Measurements from ENCODE around the gene PIAS3.
A peak's percentile ranks its signal among the peaks of the same experiment; 100 is the strongest.
"Not testable (repeated sequence)": the region's sequence is repeated elsewhere in the genome, so short reads cannot be mapped to it uniquely, and the experiment has no call there.

PIAS3 gene

DNA sequence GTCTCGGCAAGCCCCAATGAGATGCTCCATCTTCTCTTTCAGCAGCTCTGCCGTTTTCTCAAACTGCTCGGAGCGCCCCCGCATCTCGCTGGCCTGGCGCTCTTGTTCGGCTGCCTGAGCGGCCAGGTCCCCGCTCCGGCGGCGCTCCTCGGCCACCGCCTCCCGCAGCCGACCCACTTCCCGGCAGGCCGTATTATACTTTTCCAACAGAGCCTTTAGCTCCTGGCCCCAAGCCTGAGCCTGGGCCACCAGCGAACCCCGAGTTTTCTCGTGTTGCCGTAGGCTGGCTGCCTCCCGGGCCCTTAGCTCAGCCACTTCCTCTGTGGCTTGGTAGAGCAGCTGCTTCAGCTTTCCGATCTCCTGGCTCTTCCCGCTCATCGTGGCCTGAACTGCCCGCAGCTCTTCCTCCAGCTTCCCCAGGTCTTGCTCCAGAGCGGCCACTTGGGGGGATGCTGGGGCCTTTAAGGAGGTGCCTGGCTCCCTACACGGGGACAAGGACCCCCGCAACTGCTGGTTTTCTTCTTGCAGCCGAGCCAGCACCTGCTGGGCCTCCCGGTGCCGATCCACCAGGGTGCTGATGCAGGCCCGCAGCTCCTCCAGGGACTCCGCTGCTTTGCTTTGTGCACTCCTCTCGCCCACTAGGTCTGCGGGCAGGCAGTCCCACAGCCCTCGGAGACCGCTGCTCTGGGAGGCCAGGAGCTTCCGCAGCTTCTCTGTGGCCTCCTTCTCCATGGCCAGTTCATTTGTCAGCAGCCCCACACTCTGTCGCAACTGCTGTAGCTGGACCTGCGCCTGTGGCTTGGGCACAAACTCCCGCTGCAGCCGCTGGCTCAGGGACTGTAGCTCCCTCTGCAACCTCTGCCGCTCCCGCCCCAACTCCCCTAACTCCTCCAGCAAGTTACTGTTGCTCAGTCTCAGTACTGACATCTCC, 13.4 kb upstream of the PIAS3 start:
- no peak for DNase-seq

DNA sequence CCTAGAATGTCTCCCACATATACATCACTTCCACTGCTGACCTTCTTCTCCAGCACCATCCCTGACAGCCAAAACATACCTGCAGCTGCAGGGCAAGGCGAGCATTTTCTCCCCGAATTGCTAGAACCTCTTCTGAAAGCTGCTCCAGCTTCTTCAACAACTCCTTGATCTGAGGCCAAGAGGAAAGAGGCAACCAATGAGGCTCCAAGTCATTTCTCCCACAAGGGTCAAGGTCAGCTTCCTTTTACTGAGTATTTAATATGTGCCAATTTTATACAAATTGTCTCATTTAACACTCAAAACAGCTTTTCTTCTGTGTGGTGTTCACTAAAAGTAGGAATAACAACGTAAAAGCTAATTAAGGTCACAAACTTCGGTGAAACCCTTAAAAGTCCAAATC, 9.4 kb upstream of the PIAS3 start:
- no peak for DNase-seq

DNA sequence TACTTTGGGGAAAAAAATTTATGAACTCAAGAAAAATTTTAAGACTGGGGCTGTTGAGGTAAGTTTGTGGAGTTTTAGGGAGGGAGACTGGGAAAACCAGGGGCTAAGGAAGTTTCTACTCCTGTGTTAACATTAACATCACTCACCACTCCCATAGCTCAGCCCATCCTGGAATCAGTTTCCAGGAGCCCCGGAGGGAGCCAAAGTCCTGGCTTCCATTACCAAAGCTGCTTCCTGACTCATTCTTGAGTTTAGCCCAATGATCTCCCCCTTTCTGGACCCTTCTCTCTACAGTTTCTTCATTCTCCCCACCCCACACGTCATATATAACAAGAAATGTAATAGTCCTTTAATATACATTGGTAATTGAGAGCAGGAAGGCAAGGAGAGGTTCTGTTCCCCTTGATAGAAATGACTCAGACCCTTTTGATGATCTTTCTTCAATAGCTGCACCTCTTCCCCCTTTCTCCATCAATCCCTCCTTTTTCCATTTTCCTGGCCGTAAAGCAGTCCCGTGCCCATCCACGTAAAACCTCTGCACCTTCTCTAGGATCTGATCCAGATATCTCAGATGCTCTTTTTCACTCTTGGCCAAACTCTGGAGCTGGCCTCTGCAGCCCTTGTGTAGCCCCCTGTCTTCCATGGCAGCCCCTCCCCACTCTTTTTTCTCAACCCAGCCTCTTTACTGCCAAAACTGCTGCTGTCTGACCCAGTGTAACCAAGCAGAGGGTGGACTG, 4.6 kb upstream of the PIAS3 start:
- no peak for DNase-seq

DNA sequence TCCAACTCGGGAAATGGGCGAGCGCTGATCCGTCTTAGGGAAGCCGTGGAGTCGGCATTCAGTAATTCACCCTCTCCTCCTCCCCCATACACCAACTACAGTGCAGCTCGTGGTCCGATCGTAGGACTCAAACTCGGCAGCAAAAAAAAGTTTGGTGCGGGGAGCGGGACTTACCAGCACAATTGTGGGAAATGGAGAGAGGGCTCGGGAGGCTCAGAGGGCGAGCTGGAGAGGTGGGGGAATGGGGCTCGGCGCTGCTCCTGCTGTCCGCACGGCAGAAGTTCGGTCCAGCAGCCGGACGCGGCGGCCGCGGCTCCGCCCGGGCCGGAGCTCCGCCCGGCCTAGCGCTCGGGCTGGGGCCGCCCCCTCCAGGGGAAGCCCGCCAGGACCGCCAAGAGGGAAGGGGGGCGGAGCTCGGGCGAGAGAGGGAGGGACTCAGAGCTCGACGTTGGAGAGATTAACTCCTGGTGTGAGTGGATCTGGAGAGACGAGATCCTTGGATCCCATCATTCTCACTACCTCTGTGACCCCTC, 676 bp upstream of the PIAS3 start:
- peak; percentile 15 for DNase-seq

DNA sequence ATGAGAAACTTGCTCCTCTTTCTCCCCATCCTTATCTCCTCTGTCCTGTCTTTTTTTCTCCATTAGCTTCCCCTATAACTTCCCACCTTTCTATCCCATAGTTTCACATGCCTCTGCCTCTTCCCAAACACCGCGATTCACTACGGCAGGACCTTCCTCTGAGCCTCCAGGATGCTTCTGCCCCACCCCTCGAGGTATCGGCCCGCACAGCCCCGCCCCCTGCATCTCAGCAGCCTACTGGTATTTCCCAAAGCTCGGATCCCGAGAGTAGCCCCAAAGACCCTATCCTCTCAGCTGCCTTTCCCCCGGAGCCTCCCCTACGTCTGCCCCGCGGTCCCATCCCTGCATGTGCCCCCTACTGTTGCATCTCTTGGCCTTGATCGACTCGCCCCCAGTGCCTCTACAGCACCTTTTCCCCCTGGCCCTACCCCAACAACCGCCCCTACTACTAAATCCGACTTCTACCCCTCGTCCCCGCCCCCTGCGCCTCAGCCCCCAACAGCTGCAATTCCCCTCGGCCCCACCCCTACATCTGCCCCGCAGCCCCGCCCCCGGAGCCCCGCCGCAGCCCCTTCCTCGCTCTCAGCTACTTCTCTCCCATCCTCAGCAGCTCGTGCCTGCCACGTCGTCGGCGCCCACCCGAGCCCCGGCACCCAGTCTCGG, 512 bp downstream of the PIAS3 start:
- no peak for DNase-seq

DNA sequence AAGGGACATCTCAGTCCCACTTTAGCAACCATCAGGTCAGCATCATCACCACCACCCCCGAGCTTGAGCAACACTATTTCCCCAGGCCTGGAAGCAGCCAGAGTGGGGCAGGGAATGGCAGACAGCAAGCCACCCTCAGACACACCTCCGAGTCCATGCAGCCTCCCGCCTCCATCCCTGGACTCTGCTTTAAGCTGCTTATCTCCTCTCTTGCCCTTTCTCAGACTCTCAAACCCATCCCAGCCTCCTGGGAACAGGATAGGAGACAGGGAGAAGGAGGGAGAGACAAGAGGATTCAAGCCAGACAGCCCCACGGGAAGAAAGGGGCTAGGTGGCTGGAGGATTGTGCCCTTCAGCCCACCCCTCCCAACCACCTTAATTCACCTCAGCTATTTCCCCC, 1.7 kb downstream of the PIAS3 start:
- DNase-seq = no peak

DNA sequence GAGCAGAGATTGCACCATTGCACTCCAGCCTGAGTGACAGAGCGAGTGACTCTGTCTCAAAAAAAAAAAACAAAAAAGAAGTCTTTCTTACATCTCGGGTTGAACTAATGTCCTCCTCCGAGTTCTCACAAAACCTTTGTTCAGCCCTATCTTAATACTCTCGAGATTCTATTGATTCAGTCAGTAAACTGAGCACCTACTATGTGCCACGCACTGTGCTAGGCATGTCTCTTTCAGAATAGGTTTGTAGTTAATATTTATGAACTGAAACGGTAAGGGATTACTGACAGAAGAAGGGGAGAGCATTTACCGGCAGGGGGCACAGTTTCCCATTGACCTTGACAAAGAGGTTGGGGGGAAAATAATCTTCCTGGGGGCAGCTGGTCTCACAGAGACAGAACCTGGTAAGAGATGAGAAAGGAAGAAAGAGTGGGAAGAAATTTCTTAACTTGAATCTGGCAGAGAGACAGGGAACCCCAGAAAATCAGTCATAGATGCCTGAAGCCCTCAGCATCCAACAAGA, 3.4 kb downstream of the PIAS3 start:
- DNase-seq = no peak

DNA sequence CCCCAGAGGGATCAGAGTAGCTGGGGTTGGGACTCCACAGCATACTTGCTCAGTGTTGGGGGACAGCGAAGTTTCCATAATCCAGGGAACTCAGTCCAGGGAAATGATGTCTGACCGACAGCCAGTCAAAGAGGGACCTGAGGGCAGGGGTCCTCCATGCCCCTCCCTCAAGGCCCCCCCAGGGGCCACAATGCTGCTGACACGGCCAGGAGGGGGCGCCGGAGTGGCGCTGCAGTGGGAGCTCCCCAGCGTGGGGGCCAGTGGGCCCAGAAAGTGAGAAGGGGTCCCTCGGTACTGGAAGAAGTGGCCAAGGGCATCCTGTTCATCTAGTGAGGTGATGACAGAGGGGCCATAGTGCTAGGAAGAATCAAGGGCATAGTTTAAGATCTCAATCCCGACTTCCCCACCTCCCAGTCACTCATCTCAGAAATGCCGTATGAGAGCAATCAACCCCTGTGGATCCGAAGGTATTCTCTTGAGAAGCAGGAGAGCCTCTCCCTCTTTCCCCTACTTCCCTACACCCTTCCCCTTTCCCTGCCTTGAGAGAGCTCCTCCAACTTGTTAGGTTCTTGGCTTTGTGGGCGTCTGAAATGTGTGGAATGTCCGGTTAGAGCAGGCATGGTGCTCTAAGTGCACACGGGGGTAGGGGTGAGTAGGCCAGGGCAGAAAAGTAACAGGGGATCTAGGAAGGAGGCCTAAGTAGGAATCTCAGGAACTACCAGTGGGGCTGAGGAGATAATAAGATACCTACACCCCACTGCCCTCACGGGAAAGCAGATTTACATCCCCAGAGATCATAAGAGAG, 9.3 kb downstream of the PIAS3 start:
- no peak for DNase-seq

DNA sequence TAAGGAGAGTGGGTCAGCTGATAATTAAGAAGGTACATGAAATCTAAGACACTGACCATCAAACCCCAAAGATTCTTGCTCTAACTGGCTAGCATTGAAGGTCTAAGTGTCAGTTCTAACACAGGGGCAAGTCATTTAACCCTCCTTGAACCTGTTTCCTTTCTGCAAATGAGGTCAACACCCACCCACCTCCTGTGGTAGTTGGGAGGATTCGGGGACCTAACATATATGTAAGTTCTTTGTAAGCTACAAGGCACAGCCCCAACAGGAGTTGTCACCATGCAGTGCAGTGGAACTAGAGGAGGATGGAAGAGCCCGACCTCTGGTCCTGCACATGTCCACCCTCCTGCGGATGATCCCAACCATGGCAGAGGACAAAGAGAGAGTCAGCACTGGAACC, 11.1 kb downstream of the PIAS3 start:
- no peak for DNase-seq

DNA sequence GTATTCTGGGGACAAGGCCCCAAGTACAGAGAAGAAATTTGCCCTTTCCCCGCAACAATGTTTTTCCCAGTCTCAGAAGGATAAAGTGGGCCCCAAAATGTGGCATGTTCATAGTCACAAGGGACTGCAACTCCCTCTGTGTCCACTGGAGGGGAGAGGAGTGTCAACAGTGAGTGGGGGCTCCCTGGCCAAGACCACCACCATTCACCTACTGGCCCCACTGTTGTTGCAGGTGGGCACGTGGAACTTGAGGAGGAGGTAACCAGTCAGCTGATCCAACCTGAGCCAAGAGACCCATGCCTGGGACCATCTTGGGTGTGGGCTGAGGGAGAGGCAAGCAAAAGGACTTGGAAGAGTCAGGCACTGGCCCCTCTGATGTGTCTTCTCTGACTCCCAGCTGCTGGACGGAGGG, 12.7 kb downstream of the PIAS3 start:
- no peak for DNase-seq

DNA sequence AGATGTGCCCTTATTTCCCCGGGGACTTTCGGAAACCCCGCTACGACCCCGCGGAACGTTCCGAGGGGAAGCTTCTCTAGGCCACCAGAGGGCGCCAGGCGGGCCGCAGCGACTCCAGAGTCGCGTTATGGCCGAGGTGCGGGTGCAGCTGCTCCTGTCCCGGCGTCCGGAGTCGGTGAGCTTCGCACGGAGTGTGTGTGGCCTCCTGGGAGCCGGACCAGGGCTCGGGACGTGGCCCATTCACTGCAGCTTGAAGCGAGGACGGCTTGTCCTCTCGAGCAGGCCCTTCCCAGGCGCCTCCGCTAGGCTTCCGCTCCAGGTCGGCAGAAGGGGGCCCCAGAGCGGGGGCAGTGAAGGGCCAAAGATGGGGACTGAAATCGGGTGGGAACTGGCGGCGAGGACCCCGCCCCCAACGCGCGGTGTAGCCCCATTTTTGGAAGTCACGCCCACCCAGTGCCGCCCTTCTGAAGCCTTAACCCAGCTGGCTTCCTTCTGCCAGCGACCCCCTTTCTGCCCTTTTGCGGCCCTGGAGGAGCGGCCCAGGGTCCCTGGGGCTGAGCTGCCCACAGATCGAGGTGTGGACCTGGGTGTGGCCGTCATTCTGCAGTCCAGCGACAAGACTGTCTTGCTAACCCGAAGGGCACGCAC, 13.2 kb downstream of the PIAS3 start, which contains the start of gene NUDT17:
Gene NUDT17, plus strand, starts transcription at position 117 of the 648 bp plus-strand sequence. Its CDS starts 11 bp downstream, at position 128.
- DNase-seq = no peak

DNA sequence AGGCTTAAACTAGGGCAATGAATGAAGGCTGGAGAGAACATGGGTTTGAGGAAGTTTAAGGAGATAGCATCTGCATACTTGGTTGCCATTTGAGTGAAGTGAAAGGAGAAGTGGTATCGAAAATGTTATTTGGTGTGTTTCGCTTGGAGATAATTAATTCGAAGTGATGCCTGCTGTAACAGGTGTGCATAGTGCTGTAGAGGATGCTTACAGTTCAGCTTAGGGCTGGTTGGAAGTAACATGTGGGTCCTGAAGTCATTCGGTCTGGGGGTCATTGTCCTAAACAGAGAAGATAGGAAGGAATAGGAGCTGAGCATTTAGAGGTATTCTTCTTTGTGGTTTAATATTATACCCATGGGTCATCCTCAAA, 13.8 kb downstream of the PIAS3 start:
- DNase-seq = no peak

DNA sequence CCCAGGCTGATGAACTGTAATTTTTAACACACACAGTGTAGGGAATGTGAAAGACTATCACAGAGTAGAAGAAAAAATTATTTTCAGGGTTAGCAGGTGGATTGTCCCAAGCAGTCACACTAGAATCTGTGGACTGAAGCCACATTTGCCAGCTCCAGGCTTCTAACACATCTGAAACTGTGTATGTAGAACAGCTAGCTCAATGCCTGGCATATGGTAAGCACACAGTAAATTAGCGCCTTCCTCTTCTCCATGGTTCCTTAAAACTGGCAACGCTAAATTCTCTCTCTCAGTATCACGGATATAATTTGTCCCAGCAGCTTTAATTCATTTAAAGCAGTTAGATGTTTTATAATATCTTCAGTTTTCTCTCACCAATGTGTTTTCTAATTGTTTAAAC, 15.8 kb downstream of the PIAS3 start:
- no peak for DNase-seq

DNA sequence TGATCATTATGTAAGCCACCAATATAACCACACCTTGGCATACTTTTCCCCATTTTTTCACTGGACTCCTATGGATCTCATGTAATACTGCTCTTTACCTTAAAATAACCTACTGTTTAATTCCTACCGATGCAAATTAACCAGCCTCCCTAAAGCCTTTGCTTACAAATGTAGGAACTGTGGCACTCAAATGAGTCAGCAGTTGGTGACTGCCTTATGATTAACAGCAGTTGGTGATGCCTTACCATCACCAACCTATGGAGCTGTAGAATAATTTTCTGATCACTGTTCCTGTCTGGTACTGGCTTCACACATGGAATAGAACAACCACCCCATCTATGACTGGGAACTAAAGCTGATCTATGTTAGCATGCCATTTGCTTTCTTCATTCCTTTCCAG, 21.2 kb downstream of the PIAS3 start:
- DNase-seq = no peak

DNA sequence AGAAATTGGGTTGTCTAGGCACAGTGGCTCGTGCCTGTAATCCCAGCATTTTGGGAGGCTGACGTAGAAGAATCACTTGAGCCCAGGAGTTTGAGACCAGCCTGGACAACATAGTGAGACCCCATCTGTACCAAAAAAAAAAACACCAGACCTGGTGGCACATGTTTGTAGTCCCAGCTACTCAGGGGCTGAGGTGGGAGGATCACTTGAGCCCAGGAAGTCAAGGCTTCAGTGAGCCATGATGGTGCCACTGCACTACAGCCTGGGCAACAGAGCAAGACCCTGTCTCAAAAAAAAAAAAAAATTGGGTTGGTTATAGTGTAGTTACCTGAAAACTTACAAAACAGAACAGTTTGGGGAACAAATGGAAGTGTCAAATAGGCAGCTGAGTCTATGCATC, 28.1 kb downstream of the PIAS3 start:
- not testable (repeated sequence) for DNase-seq

DNA sequence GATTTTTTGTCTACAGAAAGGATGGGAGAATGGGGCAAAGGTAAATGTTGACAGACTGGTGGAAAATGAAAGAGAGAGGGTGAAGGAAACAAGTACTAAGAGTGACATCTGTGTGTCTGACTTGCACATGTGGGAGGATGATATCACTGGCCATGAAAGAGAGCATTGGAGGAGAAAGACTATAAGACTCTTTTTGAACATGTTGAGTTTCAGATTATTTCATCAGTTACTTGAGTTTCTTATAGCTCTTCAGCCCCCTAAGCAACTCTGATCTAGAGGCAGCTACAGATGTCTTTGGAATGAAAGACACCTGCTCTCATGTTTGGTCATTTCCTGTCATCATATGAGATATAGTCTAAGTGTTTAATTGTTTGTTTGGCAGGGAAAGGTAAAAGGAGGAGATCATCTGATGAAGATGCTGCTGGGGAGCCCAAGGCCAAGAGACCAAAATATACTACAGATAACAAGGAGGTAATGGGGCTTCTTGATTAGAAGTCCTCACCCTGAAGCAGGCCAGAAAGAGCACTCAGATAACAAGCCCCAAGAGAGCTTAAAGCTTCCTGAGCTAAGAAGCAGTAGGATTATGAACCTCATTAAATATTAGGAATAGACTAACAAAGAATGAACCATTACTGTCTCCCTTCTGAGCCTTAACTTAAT, 30.4 kb downstream of the PIAS3 start:
- no peak for DNase-seq

DNA sequence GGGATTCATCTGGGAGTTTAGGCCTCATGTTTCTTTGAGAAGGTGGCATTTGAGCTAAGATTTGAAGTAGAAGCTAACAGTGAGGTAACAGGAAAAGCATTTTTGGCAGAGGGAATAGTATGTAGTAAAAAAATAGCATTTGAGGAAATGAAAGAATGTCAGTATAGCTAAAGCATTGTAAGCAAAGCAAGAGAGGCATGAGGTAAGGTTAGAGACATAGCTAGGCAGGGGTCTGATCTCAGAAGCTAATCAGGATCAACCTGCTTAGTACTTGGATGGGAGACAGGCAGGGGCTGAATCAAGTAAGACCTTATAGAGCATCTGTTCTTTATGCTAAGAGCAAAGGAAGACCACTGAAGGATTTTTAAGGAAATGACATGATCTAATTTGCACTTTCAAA, 30.9 kb downstream of the PIAS3 start:
- DNase-seq = no peak

DNA sequence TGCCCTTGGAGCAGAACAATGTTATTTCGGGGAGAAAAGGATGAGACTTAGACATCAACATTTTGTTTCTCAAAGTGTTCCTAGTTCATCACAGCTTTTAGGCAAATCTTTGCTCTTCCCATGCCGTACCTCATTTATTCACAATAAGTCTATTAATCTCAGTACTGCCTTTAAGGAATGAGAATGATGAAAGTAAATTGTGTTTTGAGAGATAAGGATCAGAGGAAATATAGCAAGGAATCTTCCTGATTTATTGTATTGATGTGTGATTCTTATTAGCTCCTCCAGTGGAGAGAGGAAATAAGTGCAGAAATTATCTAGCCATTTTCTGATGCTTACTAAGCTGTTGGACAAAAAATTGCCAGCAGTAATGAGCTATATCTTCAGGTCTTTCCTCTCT, 32.9 kb downstream of the PIAS3 start:
- DNase-seq = no peak

DNA sequence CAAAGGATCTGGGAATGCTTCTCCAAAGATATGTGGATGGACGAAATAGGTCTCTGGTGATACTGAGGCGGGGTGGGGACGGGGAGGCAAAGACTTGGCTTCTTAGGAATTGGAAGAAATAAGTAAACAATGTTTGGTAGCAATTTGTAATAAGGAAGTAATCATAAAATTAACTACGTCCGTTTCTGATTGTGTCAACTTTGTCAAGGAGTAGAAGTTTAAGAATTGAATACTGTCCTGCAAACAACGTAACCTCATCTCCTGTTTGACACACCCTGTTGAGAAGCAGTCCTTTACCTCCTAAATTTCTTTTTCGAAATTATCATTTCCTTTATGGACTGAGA, 34.4 kb downstream of the PIAS3 start:
- no peak for DNase-seq

DNA sequence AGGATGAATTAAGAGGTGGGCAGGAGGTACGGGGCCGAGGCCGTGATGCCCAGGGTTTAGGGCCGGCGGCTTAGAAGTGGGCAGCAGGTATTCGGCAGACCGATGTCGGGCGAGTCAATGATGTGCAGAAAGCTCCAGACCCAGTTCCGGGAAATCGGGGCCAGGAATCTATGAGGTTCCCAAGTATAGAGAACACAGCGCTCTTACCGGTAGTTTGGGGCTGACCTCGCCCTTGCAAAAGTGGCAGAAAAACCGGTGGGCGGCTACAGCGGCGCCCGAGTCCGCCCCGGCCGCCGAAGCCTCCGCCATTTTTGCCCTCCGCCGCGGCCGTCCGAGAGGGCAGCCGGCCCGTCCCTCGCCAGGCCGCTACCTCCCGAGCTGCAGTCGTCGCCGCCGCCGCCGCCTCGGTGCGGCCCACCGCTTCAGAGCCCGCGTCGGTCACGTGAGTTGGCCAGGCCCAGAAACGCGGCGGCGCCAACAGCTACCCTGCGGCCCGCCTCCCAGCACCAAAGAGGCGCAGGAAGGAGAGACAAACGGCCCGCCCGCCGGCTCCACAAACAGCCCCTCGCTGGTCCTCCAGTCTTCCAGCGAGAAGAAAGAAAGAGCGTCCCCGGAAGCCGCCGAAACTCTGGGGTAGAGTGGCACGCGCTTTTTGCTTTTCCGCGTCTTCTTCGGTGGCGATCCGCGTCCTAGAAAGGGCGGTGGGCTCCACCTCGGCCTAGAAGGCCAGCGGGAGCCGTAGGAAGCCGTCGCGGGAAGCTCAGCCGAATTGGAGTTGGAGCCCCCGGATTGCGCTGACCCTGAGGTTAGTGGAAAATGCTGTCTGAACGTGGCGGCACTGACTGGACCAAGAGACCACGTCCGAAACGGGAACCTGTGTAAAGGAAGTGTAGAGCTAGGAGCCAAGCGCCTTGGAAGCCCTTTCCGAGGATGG, 35.0 kb downstream of the PIAS3 start, which contains the start of the genes POLR3C and RNF115:
Gene POLR3C, plus strand, starts transcription at position 636 of the 934 bp plus-strand sequence. CDS start 1,577 bp downstream, outside the sequence.
Gene RNF115, minus strand, starts transcription at position 531 of the 934 bp plus-strand sequence. Its CDS starts 222 bp downstream, at position 309.
- DNase-seq = peak; percentile 22
